ENCODE results near the gene DOCK2.

DNA sequence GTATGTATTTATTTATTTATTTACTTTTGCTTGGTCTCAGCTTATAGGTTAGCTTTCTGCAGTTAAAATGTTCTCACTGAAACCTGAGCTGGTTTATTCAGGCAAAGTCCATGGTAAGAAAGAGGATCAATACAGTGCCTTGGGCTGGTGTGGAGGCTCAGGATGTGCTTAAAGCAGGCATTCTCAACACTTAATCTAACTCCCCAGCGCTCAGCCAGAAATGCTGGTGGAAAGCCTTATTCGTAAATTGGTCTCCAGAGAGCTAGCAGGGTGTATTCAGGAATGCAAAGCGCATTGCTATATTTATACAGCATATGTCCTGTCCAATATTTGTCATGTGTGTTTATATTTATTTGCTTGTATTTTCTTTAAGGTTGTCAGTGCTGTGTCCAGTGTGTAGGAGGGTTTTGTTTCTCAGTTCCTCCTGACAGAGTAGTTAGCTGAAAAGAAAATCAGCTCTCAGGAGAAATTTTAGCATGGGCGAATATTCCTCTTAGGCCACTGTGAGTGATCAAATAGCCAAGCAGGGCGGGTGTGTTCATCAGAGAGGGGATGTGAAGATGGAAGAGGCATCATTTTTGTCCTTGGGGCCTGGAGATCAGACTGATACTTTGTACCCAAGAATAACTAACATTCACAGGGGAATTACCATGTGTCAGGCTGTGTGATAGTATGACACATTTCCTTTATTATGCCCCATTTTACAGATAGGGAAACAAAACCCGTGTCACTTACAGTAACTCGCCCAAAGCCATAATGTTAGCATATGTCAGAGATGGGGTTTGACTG is 65.8 kb downstream of the DOCK2 start:
- TF ChIP-seq POLR2AphosphoS5 (IDR thresholded peaks at IDR 0.05; ENCODE audit: low read depth, low read length) = no peak
- TF ChIP-seq, protein P1, sequence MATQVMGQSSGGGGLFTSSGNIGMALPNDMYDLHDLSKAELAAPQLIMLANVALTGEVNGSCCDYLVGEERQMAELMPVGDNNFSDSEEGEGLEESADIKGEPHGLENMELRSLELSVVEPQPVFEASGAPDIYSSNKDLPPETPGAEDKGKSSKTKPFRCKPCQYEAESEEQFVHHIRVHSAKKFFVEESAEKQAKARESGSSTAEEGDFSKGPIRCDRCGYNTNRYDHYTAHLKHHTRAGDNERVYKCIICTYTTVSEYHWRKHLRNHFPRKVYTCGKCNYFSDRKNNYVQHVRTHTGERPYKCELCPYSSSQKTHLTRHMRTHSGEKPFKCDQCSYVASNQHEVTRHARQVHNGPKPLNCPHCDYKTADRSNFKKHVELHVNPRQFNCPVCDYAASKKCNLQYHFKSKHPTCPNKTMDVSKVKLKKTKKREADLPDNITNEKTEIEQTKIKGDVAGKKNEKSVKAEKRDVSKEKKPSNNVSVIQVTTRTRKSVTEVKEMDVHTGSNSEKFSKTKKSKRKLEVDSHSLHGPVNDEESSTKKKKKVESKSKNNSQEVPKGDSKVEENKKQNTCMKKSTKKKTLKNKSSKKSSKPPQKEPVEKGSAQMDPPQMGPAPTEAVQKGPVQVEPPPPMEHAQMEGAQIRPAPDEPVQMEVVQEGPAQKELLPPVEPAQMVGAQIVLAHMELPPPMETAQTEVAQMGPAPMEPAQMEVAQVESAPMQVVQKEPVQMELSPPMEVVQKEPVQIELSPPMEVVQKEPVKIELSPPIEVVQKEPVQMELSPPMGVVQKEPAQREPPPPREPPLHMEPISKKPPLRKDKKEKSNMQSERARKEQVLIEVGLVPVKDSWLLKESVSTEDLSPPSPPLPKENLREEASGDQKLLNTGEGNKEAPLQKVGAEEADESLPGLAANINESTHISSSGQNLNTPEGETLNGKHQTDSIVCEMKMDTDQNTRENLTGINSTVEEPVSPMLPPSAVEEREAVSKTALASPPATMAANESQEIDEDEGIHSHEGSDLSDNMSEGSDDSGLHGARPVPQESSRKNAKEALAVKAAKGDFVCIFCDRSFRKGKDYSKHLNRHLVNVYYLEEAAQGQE (IDR thresholded peaks at IDR 0.05; ENCODE audit: insufficient read depth in 1 of 2, low read depth in 2 of 2, low read length in 2 of 2) = no peak
